RWPE2 (cell line): ENCODE data around the gene OSBPL10.

Source experiments
- ATAC-seq: fragments of 200-7000 bp; cut with Tn5 transposase; 3 replicates; pipeline ENCODE4 v1.9.1; 2021; ENCODE audit warnings: low read depth
- DNase-seq: peaks from one replicate; pipeline ENCODE4 v3.0.0-alpha.2; 2020; ENCODE audit warnings: low spot score
- H3K27ac ChIP-seq: fragments of 450-650 bp; 2 replicates; pipeline ENCODE4 v1.5.1; 2017; ENCODE audit warnings: mild to moderate bottlenecking; ENCODE audit not compliant: poor library complexity, severe bottlenecking
- H3K27me3 ChIP-seq: fragments of 250-450 bp; sonication (Bioruptor Pico); 2 replicates; pipeline ENCODE4 v1.5.1; 2021; ENCODE audit warnings: mild to moderate bottlenecking, moderate library complexity; ENCODE audit not compliant: insufficient read depth, poor library complexity, severe bottlenecking
- H3K36me3 ChIP-seq: fragments of 250-450 bp; sonication (Bioruptor Pico); 2 replicates; pipeline ENCODE4 v1.5.1; 2020; ENCODE audit warnings: low read depth, mild to moderate bottlenecking, moderate library complexity
- H3K4me1 ChIP-seq: fragments of 250-450 bp; sonication (Bioruptor Pico); 2 replicates; pipeline ENCODE4 v1.5.1; 2021; ENCODE audit warnings: mild to moderate bottlenecking, moderate library complexity; ENCODE audit not compliant: insufficient read depth, poor library complexity, severe bottlenecking
- H3K4me3 ChIP-seq: fragments of 250-450 bp; sonication (Bioruptor Pico); 2 replicates; pipeline ENCODE4 v1.5.1; 2021; ENCODE audit warnings: mild to moderate bottlenecking, moderate library complexity; ENCODE audit not compliant: severe bottlenecking
- H3K9me3 ChIP-seq: fragments of 250-450 bp; sonication (Bioruptor Pico); 2 replicates; pipeline ENCODE4 v1.5.1; 2021; ENCODE audit warnings: mild to moderate bottlenecking, moderate library complexity; ENCODE audit not compliant: severe bottlenecking
- CTCF ChIP-seq: fragments of 450-650 bp; IDR thresholded peaks from one replicate; pipeline ENCODE4 v1.5.1; 2017; ENCODE audit warnings: mild to moderate bottlenecking, moderate library complexity; ENCODE audit not compliant: poor library complexity, severe bottlenecking

Gene OSBPL10

GRCh38 chr3:31654998-31655397 is 326.1 kb downstream of the OSBPL10 start:
- no peak for TF ChIP-seq CTCF
- no peak overlapping the region for H3K4me3 ChIP-seq
- no peaks in the 10 kb centered on the region for H3K27me3 ChIP-seq
- H3K27ac ChIP-seq, result no peak overlapping the region
- H3K4me1 ChIP-seq, result no peaks in the 10 kb centered on the region
- peaks cover 10% of the 10 kb centered on the region for H3K9me3 ChIP-seq
- H3K36me3 ChIP-seq, result peaks cover 60% of the 10 kb centered on the region
- no peak for DNase-seq
- no peak for ATAC-seq

- DNase-seq, result no peak
- no peak overlapping the region for H3K4me3 ChIP-seq
- ATAC-seq, result no peak
- H3K4me1 ChIP-seq, result no peaks in the 10 kb centered on the region
- H3K9me3 ChIP-seq, result peaks cover 10% of the 10 kb centered on the region
- no peak for TF ChIP-seq CTCF
- no peaks in the 10 kb centered on the region for H3K27me3 ChIP-seq
- H3K36me3 ChIP-seq, result peaks cover 58% of the 10 kb centered on the region
- no peak overlapping the region for H3K27ac ChIP-seq
These were observed 327.6 kb downstream of the OSBPL10 start for GRCh38 chr3:31653464-31653863.

GRCh38 chr3:31652296-31652695 is 328.8 kb downstream of the OSBPL10 start:
- Histone ChIP-seq H3K27me3 (no peaks in the 10 kb centered on the region), H3K4me3 (no peak overlapping the region), H3K9me3 (peaks cover 10% of the 10 kb centered on the region), H3K27ac (no peak overlapping the region), H3K36me3 (peaks cover 53% of the 10 kb centered on the region), H3K4me1 (no peaks in the 10 kb centered on the region)
- no peak for TF ChIP-seq CTCF
- no peak for ATAC-seq
- DNase-seq, result no peak

- H3K4me1 ChIP-seq, result no peaks in the 10 kb centered on the region
- peak; percentile 31; the same call in 1 of the 3 replicates for ATAC-seq
- H3K9me3 ChIP-seq, result peaks cover 2% of the 10 kb centered on the region
- H3K27ac ChIP-seq, result no peak overlapping the region
- no peak for TF ChIP-seq CTCF
- no peak for DNase-seq
- no peak overlapping the region for H3K4me3 ChIP-seq
- H3K36me3 ChIP-seq, result peaks cover 36% of the 10 kb centered on the region
- H3K27me3 ChIP-seq, result no peaks in the 10 kb centered on the region
These were observed 332.6 kb downstream of the OSBPL10 start for GRCh38 chr3:31648286-31648968.

GRCh38 chr3:31645256-31645655 is 335.8 kb downstream of the OSBPL10 start:
- no peak for DNase-seq
- H3K4me3 ChIP-seq, result no peak overlapping the region
- H3K9me3 ChIP-seq, result no peaks in the 10 kb centered on the region
- peaks cover 31% of the 10 kb centered on the region for H3K36me3 ChIP-seq
- H3K4me1 ChIP-seq, result no peaks in the 10 kb centered on the region
- no peaks in the 10 kb centered on the region for H3K27me3 ChIP-seq
- H3K27ac ChIP-seq, result no peak overlapping the region
- TF ChIP-seq CTCF, result no peak
- no peak for ATAC-seq
